Measurements from ENCODE around the gene USP3.

USP3 gene

DNA sequence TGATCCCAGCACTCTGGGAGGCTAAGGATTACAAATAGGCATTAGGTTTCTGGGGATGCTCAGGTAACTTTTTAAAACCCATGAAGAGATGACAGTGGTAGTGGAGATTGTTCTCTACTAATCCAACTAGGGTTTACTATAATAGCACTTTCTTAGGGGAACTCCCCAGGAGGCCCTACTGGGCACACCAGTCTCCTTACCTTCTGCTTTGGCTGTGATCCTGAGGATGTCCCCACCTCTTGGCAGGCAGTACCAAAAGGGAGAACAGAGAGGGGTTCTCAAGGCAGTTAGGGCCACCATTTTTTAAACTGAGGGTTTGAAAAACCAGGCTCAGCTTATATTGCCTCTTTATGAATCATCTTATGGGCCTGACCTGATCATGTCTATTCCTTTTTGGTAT lies 77.8 kb downstream of the USP3 start:
- peaks cover 10 to 29% (median 25%) of the 10 kb centered on the region in 5 donors for H3K36me3 ChIP-seq (ENCODE audit: control insufficient read depth in 5 of 5, insufficient read depth in 5 of 5, low read length in 5 of 5)
- no peaks in the 10 kb centered on the region for H3K27me3 ChIP-seq (ENCODE audit: control insufficient read depth in 5 of 5, insufficient read depth in 4 of 5, low read length in 5 of 5)
- peaks cover 0 to 3% (median 0%) of the 10 kb centered on the region in 5 donors for H3K9me3 ChIP-seq (ENCODE audit: control insufficient read depth in 5 of 5, low read length in 5 of 5)
- no peak overlapping the region for H3K27ac ChIP-seq (ENCODE audit: low read depth, low read length)
- H3K4me1 ChIP-seq (ENCODE audit: control insufficient read depth in 5 of 5, insufficient read depth in 5 of 5, low read length in 5 of 5): no peaks in the 10 kb centered on the region
- H3K9ac ChIP-seq (ENCODE audit: low read length in 5 of 5): no peak overlapping the region
- no peak overlapping the region for H3K4me3 ChIP-seq (ENCODE audit: low read depth in 1 of 5, low read length in 5 of 5)

DNA sequence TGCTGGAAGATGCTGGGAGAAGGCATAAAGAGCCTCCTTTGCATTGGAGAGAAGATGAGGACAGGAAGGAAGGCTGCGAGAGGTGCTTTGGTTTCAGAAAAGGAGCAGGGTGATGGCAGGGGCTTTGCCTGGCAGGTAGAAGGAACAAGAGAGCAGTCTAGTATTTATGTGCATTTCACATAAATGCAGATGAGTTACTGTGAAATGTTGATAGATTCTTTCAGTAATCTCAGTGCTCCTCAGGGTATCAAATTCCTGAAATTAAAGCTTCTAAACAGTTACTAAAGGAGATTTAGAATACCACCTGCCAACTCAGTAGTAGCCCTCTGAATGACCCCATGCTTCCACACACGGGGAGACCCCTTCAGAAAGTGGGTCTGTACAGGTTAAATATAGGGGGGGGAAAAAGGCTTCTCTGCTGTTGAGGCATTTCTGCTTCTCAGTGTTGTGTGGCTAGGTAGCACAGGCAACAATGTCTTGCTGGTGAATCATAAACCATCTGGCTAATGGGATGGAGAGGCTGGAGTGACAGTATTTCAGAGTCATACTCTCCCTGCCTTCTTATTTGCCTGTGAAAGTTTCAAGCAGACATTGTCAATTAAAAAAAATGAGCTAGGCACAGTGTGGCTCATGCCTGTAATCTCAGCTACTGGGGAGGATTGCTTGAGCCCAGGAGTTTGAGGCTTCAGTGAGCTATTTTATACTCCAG lies 78.5 kb downstream of the USP3 start:
- Histone ChIP-seq H3K9me3 (ENCODE audit: control insufficient read depth in 5 of 5, low read length in 5 of 5) (peaks cover 0 to 3% (median 0%) of the 10 kb centered on the region in 5 donors), H3K9ac (ENCODE audit: low read length in 5 of 5) (no peak overlapping the region), H3K36me3 (ENCODE audit: control insufficient read depth in 5 of 5, insufficient read depth in 5 of 5, low read length in 5 of 5) (peaks cover 10 to 31% (median 28%) of the 10 kb centered on the region in 5 donors), H3K4me3 (ENCODE audit: low read depth in 1 of 5, low read length in 5 of 5) (no peak overlapping the region), H3K27ac (ENCODE audit: low read depth, low read length) (no peak overlapping the region), H3K27me3 (ENCODE audit: control insufficient read depth in 5 of 5, insufficient read depth in 4 of 5, low read length in 5 of 5) (no peaks in the 10 kb centered on the region), H3K4me1 (ENCODE audit: control insufficient read depth in 5 of 5, insufficient read depth in 5 of 5, low read length in 5 of 5) (no peaks in the 10 kb centered on the region)

DNA sequence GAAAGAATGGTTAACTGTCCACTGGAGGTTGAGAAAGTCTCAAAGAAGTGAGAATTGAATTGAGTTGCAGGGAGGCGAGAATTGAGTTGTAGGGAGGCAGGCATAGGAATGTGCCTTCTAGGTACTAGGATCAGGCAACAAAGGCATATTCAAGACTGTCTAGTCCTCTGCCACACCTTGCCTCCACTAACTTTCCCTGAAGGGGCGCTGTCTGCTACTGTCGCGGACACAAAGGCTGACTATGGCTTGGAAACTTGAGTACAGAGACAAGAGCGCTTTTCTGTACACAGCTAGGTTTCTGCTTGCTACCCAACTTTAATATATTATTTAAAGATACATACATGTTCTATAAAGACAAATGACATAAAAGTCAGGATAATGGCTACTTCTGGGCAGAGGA lies 82.4 kb downstream of the USP3 start:
- Histone ChIP-seq H3K36me3 (ENCODE audit: control insufficient read depth in 5 of 5, insufficient read depth in 5 of 5, low read length in 5 of 5) (peaks cover 42 to 60% (median 51%) of the 10 kb centered on the region in 5 donors), H3K9ac (ENCODE audit: low read length in 5 of 5) (no peak overlapping the region), H3K9me3 (ENCODE audit: control insufficient read depth in 5 of 5, low read length in 5 of 5) (peaks cover 0 to 3% (median 0%) of the 10 kb centered on the region in 5 donors), H3K4me1 (ENCODE audit: control insufficient read depth in 5 of 5, insufficient read depth in 5 of 5, low read length in 5 of 5) (no peaks in the 10 kb centered on the region), H3K27ac (ENCODE audit: low read depth, low read length) (no peak overlapping the region), H3K4me3 (ENCODE audit: low read depth in 1 of 5, low read length in 5 of 5) (no peak overlapping the region), H3K27me3 (ENCODE audit: control insufficient read depth in 5 of 5, insufficient read depth in 4 of 5, low read length in 5 of 5) (no peaks in the 10 kb centered on the region)

DNA sequence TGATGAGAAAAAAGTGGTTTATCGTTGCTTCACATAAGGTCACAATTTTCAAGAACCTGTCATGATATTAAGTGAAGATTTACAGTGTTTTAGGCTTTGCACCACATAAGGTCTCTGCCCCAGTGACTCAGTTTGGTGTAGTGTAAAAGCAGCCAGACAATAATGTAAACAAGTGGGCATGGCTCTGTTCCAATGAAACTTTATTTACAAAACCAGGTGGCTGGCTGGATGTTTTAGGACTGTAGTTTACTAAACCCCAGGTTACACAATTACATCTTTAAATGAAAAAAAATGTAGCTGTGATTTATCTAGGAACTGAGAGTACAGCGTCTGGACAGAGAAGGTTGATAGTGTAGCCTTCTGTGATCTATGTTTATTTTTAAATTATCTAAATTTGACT lies 83.1 kb downstream of the USP3 start:
- no peaks in the 10 kb centered on the region for H3K27me3 ChIP-seq (ENCODE audit: control insufficient read depth in 5 of 5, insufficient read depth in 4 of 5, low read length in 5 of 5)
- no peak overlapping the region for H3K4me3 ChIP-seq (ENCODE audit: low read depth in 1 of 5, low read length in 5 of 5)
- H3K27ac ChIP-seq (ENCODE audit: low read depth, low read length): no peak overlapping the region
- no peak overlapping the region for H3K9ac ChIP-seq (ENCODE audit: low read length in 5 of 5)
- peaks cover 0 to 3% (median 0%) of the 10 kb centered on the region in 5 donors for H3K9me3 ChIP-seq (ENCODE audit: control insufficient read depth in 5 of 5, low read length in 5 of 5)
- H3K4me1 ChIP-seq (ENCODE audit: control insufficient read depth in 5 of 5, insufficient read depth in 5 of 5, low read length in 5 of 5): no peaks in the 10 kb centered on the region
- peaks cover 40 to 61% (median 48%) of the 10 kb centered on the region in 5 donors for H3K36me3 ChIP-seq (ENCODE audit: control insufficient read depth in 5 of 5, insufficient read depth in 5 of 5, low read length in 5 of 5)

DNA sequence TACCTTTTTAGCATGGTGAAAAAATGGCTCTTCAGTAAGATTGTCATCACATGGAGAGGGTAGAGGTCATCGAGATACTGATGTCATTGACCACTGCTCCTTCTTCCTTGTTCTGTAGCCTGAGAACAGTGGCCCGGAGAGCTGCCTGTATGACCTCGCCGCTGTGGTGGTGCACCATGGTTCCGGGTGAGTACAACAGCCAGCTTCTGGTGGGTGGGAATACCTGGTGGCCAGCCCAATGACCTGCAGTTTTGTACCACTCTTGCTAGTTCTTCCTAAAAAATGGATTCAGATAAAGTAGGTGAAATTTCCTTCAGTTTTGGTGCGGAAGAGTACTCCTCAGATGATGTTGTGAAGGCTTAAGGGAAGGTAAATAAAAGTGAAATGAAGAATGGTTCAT lies 84.4 kb downstream of the USP3 start:
- no peak overlapping the region for H3K27ac ChIP-seq (ENCODE audit: low read depth, low read length)
- no peak overlapping the region for H3K4me3 ChIP-seq (ENCODE audit: low read depth in 1 of 5, low read length in 5 of 5)
- H3K27me3 ChIP-seq (ENCODE audit: control insufficient read depth in 5 of 5, insufficient read depth in 4 of 5, low read length in 5 of 5): no peaks in the 10 kb centered on the region
- H3K9me3 ChIP-seq (ENCODE audit: control insufficient read depth in 5 of 5, low read length in 5 of 5): peaks cover 0 to 3% (median 0%) of the 10 kb centered on the region in 5 donors
- no peak overlapping the region for H3K9ac ChIP-seq (ENCODE audit: low read length in 5 of 5)
- H3K36me3 ChIP-seq (ENCODE audit: control insufficient read depth in 5 of 5, insufficient read depth in 5 of 5, low read length in 5 of 5): peaks cover 42 to 68% (median 45%) of the 10 kb centered on the region in 5 donors
- no peaks in the 10 kb centered on the region for H3K4me1 ChIP-seq (ENCODE audit: control insufficient read depth in 5 of 5, insufficient read depth in 5 of 5, low read length in 5 of 5)

DNA sequence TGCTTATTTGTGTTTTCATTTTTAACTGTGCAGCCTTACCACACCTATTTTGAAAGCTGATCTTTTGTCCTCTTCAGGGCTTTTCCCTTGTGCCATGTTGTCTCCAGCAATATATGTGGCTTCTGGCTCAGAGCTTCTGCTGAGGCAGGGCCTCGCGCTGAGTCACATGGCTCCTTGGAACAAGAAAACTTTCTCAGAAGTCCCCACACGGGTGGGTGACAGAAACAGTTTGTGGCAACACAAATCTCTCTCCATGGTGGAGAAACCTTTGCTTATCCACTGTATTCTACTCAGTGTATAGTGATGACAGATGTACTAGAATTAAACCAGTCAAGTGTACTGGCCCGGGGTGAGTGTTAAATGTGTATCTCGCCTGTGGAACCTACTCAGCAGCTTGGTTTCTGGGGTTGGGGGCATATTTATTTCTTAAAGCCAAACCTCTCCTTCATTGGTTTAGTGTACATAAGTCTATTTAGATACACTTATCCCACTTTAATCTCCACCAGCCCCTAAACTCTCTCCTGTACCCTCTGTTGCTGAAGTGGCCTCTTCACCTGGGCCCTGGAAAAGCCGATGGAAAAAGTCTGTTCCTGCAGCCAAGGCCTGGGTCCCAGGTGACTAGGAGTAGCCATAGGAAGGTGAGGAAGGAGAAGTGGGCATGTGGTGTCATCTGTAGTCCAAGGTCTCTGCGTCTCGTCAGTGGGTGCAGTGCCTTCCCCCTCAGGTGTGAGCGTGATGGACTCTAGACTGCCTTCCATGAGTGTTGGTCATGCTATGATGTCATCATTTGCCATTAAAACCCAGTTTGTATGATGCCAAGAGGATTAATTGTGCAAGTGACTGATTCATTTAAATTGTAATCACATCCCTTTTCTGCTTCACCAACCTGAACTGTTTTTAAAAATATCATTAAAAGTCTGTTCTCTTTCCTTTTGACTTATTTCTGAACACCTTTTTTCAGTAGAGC lies 89.6 kb downstream of the USP3 start:
- peaks cover 22 to 54% (median 40%) of the 10 kb centered on the region in 5 donors for H3K36me3 ChIP-seq (ENCODE audit: control insufficient read depth in 5 of 5, insufficient read depth in 5 of 5, low read length in 5 of 5)
- H3K9ac ChIP-seq (ENCODE audit: low read length in 5 of 5): no peak overlapping the region
- no peak overlapping the region for H3K4me3 ChIP-seq (ENCODE audit: low read depth in 1 of 5, low read length in 5 of 5)
- H3K9me3 ChIP-seq (ENCODE audit: control insufficient read depth in 5 of 5, low read length in 5 of 5): no peaks in the 10 kb centered on the region
- no peak overlapping the region for H3K27ac ChIP-seq (ENCODE audit: low read depth, low read length)
- H3K4me1 ChIP-seq (ENCODE audit: control insufficient read depth in 5 of 5, insufficient read depth in 5 of 5, low read length in 5 of 5): peaks cover 4 to 26% (median 18%) of the 10 kb centered on the region in 5 donors
- no peaks in the 10 kb centered on the region for H3K27me3 ChIP-seq (ENCODE audit: control insufficient read depth in 5 of 5, insufficient read depth in 4 of 5, low read length in 5 of 5)

DNA sequence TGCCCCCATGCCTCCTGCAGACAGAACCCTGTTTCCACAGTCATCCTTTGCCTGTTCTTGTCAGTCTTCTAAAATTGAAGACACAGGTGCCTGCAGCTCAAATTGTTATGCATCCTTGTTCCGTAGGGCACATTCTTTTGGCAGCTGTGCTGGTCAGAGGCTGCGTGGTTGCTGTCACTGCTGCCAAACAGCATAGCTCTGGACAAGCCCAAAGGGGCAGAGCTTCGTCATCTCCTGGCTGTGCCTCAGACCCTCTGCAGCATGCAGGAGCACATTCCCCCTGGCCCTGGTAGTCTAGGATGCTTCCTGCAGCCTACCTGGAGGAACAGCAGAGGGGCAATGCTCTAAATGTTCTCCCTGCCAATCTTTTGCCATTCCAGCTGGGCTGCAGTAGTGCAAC lies 90.7 kb downstream of the USP3 start:
- Histone ChIP-seq H3K9me3 (ENCODE audit: control insufficient read depth in 5 of 5, low read length in 5 of 5) (no peaks in the 10 kb centered on the region), H3K36me3 (ENCODE audit: control insufficient read depth in 5 of 5, insufficient read depth in 5 of 5, low read length in 5 of 5) (peaks cover 15 to 43% (median 30%) of the 10 kb centered on the region in 5 donors), H3K9ac (ENCODE audit: low read length in 5 of 5) (no peak overlapping the region), H3K27ac (ENCODE audit: low read depth, low read length) (no peak overlapping the region), H3K4me3 (ENCODE audit: low read depth in 1 of 5, low read length in 5 of 5) (no peak overlapping the region), H3K4me1 (ENCODE audit: control insufficient read depth in 5 of 5, insufficient read depth in 5 of 5, low read length in 5 of 5) (peaks cover 7 to 37% (median 29%) of the 10 kb centered on the region in 5 donors), H3K27me3 (ENCODE audit: control insufficient read depth in 5 of 5, insufficient read depth in 4 of 5, low read length in 5 of 5) (no peaks in the 10 kb centered on the region)

DNA sequence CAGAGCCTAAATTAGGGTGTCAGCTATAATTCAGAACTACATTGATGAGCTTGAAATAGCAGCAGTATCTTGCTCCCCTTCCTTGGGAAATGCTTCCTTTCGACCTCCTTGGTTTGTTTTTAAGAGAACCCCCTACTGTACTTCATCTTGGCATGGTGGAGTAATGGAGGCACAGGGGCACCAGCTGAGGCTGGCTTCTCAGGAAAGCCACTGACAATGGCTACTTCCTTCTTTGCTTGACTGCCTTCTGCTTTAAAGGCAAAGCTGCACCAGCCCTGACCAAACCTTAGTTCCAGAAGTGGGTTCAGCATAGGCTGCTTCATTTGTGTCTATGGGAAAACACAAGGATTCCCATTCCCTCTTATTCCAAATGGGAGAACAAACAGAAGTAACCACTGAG lies 91.3 kb downstream of the USP3 start:
- Histone ChIP-seq H3K9ac (ENCODE audit: low read length in 5 of 5) (no peak overlapping the region), H3K27me3 (ENCODE audit: control insufficient read depth in 5 of 5, insufficient read depth in 4 of 5, low read length in 5 of 5) (no peaks in the 10 kb centered on the region), H3K27ac (ENCODE audit: low read depth, low read length) (no peak overlapping the region), H3K9me3 (ENCODE audit: control insufficient read depth in 5 of 5, low read length in 5 of 5) (no peaks in the 10 kb centered on the region), H3K4me3 (ENCODE audit: low read depth in 1 of 5, low read length in 5 of 5) (no peak overlapping the region), H3K36me3 (ENCODE audit: control insufficient read depth in 5 of 5, insufficient read depth in 5 of 5, low read length in 5 of 5) (peaks cover 10 to 37% (median 24%) of the 10 kb centered on the region in 5 donors), H3K4me1 (ENCODE audit: control insufficient read depth in 5 of 5, insufficient read depth in 5 of 5, low read length in 5 of 5) (peaks cover 8 to 41% (median 34%) of the 10 kb centered on the region in 5 donors)

DNA sequence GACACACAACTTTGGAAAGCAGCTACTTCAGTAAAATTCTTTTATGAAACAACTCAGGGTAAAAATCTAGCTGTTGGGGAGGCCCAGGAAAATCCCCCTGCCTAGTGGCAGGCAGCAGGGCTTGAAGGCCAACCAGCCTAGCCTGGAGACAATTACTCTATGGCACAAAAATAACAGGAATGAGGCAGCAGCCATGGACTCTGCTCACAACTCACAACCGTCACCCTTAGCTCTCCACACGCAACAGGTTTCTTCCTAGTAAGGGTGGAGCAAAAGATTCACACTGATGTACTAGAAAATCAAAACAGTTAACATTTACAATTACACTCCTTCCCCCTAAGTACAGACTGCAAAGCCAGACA lies 92.3 kb downstream of the USP3 start:
- Histone ChIP-seq H3K9me3 (ENCODE audit: control insufficient read depth in 5 of 5, low read length in 5 of 5) (no peaks in the 10 kb centered on the region), H3K27me3 (ENCODE audit: control insufficient read depth in 5 of 5, insufficient read depth in 4 of 5, low read length in 5 of 5) (no peaks in the 10 kb centered on the region), H3K36me3 (ENCODE audit: control insufficient read depth in 5 of 5, insufficient read depth in 5 of 5, low read length in 5 of 5) (peaks cover 0 to 28% (median 15%) of the 10 kb centered on the region in 5 donors), H3K4me1 (ENCODE audit: control insufficient read depth in 5 of 5, insufficient read depth in 5 of 5, low read length in 5 of 5) (peaks cover 8 to 49% (median 42%) of the 10 kb centered on the region in 5 donors), H3K9ac (ENCODE audit: low read length in 5 of 5) (no peak overlapping the region), H3K27ac (ENCODE audit: low read depth, low read length) (no peak overlapping the region), H3K4me3 (ENCODE audit: low read depth in 1 of 5, low read length in 5 of 5) (peak overlapping the region in 1 of 5 donors; percentile 34)

Data from subcutaneous abdominal adipose tissue (tissue), 5 donors.